Measurements from ENCODE around the gene MYH10.

MYH10 gene

GRCh38 chr17:8630227-8630801, at the start of gene MYH10:
Gene MYH10, minus strand, starts transcription at chr17:8630725. Its CDS starts 7,479 bp downstream, at chr17:8623246.
- POLR2A ChIA-PET = interaction anchor here (0.8 to 1.4 kb wide), 4 partner anchors 10 to 195 kb away, joined by 3 to 5 read pairs (median 4); partner anchors contain the start of gene NDEL1
- DNase-seq (ENCODE audit: low read depth, low spot score) = no peak
- CTCF ChIA-PET = interaction anchor here (0.7 to 2.2 kb wide), 2 partner anchors 10 to 21 kb away, joined by 3 to 9 read pairs; no protein-coding TSS in a partner anchor

DNA sequence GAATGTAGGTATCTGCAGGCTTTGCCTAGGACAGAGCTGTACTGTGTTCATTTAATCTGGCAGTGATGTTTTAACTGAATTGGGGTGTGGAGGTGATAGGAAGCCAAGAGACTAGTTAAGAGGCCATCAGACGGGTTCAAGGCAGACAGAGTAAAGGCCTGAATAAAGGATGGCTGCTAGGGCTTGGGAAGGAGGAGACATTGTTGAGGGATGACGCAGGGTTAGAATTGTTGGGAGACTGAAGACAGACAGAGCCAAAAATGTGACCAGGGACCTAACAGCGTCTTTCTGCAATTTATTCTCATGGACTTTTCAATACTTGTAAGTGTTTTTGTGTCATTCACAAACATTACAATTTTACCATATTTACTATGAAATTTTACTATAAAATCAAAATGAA, 48.6 kb upstream of the MYH10 start:
- POLR2A ChIA-PET = no interaction called here
- DNase-seq (ENCODE audit: low read depth, low spot score) = no peak
- H3K4me3 ChIP-seq (ENCODE audit: low read depth, low read length) = no peak overlapping the region
- CTCF ChIA-PET = no interaction called here
- no peak for TF ChIP-seq CTCF (IDR thresholded peaks at IDR 0.05; ENCODE audit: insufficient read depth, low read length, missing control alignments)

More at GRCh38 chr17:8630227-8630801, at the start of gene MYH10:
- H3K4me3 ChIP-seq (ENCODE audit: low read depth, low read length) = peak within 1 kb of the TSS; percentile 91
- TF ChIP-seq CTCF (IDR thresholded peaks at IDR 0.05; ENCODE audit: insufficient read depth, low read length, missing control alignments) = peak; percentile 39

GRCh38 chr17:8675306-8675705, 44.8 kb upstream of the MYH10 start:
- CTCF ChIA-PET = interaction anchor here (1.1 kb wide), 1 partner anchor 71 kb away, joined by 4 read pairs; no protein-coding TSS in a partner anchor
- TF ChIP-seq CTCF (IDR thresholded peaks at IDR 0.05; ENCODE audit: insufficient read depth, low read length, missing control alignments) = no peak
- POLR2A ChIA-PET = no interaction called here

GRCh38 chr17:8674344-8675305, 44.1 kb upstream of the MYH10 start:
- TF ChIP-seq CTCF (IDR thresholded peaks at IDR 0.05; ENCODE audit: insufficient read depth, low read length, missing control alignments) = no peak
- POLR2A ChIA-PET = no interaction called here
- no peak overlapping the region for H3K4me3 ChIP-seq (ENCODE audit: low read depth, low read length)
- no peak for DNase-seq (ENCODE audit: low read depth, low spot score)
- CTCF ChIA-PET = interaction anchor here (0.9 to 3.1 kb wide), 3 partner anchors 11 to 265 kb away, joined by 3 to 15 read pairs (median 4); no protein-coding TSS in a partner anchor

More at GRCh38 chr17:8675306-8675705, 44.8 kb upstream of the MYH10 start:
- no peak for DNase-seq (ENCODE audit: low read depth, low spot score)
- H3K4me3 ChIP-seq (ENCODE audit: low read depth, low read length) = no peak overlapping the region

DNA sequence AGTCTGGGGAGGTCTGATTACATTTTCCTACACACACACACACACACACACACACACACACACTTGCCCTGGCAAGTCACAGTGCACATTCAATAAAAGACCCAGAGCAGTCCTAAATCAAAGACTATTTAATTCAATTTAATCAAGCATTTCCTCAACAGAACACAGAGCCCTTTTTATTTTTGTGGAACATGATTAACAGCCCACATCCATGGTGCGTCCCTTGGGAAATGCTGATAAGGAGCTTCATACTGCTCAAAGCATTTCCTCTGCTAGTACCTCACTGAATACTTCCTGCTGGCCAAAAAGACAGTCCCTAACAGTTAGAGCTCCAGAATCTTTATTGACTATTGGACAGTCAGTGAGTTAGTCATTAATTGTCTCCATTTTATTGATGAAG, 43.1 kb upstream of the MYH10 start:
- TF ChIP-seq CTCF (IDR thresholded peaks at IDR 0.05; ENCODE audit: insufficient read depth, low read length, missing control alignments) = no peak
- no peak for DNase-seq (ENCODE audit: low read depth, low spot score)
- ChIA-PET POLR2A (no interaction called here), CTCF (interaction anchor here (0.6 to 3.1 kb wide), 4 partner anchors 10 to 264 kb away, joined by 3 to 15 read pairs (median 3); no protein-coding TSS in a partner anchor)
- H3K4me3 ChIP-seq (ENCODE audit: low read depth, low read length) = no peak overlapping the region

DNA sequence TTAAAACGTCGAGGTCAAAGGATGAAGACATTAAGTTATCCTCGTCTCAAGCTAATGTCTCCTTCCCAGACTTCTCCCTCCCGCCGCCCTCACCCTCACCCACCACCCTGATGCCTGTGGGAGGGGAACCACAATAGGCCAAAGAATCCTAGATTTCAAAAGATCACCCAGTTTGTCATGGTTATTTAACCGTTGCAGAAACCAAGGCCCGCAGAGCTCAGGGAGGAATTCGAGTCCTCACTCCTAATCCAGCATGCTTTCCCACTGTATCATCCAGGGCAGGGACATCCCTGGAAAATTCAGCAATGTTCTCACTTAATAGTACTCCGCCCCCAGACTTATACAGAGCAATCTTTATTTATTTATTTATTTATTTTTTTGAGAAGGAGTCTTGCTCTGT, 41.8 kb upstream of the MYH10 start:
- CTCF ChIA-PET = interaction anchor here (1.2 to 3.1 kb wide), 2 partner anchors 9 kb away, joined by 3 to 15 read pairs; no protein-coding TSS in a partner anchor
- H3K4me3 ChIP-seq (ENCODE audit: low read depth, low read length) = no peak overlapping the region
- POLR2A ChIA-PET = no interaction called here
- no peak for DNase-seq (ENCODE audit: low read depth, low spot score)
- TF ChIP-seq CTCF (IDR thresholded peaks at IDR 0.05; ENCODE audit: insufficient read depth, low read length, missing control alignments) = no peak
